ENCODE measurements around the gene RIN1. TPM values are rescaled to one million over a fixed set of nuclear protein-coding genes. Genes with fewer than 3 reads are reported as not detected.

The RIN1 gene
- total and polyA plus RNA-seq, 10 donors = 2.3 to 10.9 (median 7.6) TPM

GRCh38 chr11:66293352-66293751, 42.9 kb downstream of the RIN1 start:
- intact Hi-C loops (cut with DNase I; ENCODE audit: low total_unique reads) = no loop called here
- Histone ChIP-seq H3K4me3 (no peak overlapping the region), H3K4me1 (peaks cover 8 to 38% (median 27%) of the 10 kb centered on the region in 6 donors), H3K9me3 (no peaks in the 10 kb centered on the region), H3K36me3 (no peaks in the 10 kb centered on the region), H3K27ac (no peak overlapping the region), H3K27me3 (replicated peaks in 1 of 7) (peaks cover 0 to 73% (median 37%) of the 10 kb centered on the region in 7 donors)
- TF ChIP-seq CTCF (IDR thresholded peaks at IDR 0.05 in 8 of 11, conservative IDR thresholded peaks at IDR 0.05 in 3 of 11) (no peak), POLR2A (IDR thresholded peaks at IDR 0.05) (no peak), POLR2AphosphoS5 (IDR thresholded peaks at IDR 0.05) (no peak)
- 79 to 91% (median 82%) methylated on average over 3 to 4 of the region's 4 CpGs for WGBS, 5 donors
- no peak for DNase-seq

- DNase-seq = no peak
- intact Hi-C loops (cut with DNase I; ENCODE audit: low total_unique reads) = no loop called here
- TF ChIP-seq POLR2A (IDR thresholded peaks at IDR 0.05) (no peak), POLR2AphosphoS5 (IDR thresholded peaks at IDR 0.05) (no peak), CTCF (IDR thresholded peaks at IDR 0.05 in 8 of 11, conservative IDR thresholded peaks at IDR 0.05 in 3 of 11) (no peak)
- Histone ChIP-seq H3K9me3 (no peaks in the 10 kb centered on the region), H3K4me3 (peak overlapping the region in 1 of 8 donors; percentile 73), H3K4me1 (peaks cover 14 to 44% (median 33%) of the 10 kb centered on the region in 6 donors), H3K36me3 (no peaks in the 10 kb centered on the region), H3K27me3 (replicated peaks in 1 of 7) (peaks cover 0 to 73% (median 37%) of the 10 kb centered on the region in 7 donors), H3K27ac (no peak overlapping the region)
- WGBS, 5 donors = 40 to 64% (median 55%) methylated on average over 12 to 17 of the region's 17 CpGs
These were observed 43.5 kb downstream of the RIN1 start for GRCh38 chr11:66292543-66293332.

GRCh38 chr11:66291706-66292542, 44.3 kb downstream of the RIN1 start, which contains the start of gene TMEM151A:
Gene TMEM151A, plus strand, starts transcription at chr11:66291894. Its CDS starts 120 bp downstream, at chr11:66292014.
- TF ChIP-seq POLR2AphosphoS5 (IDR thresholded peaks at IDR 0.05) (no peak), CTCF (IDR thresholded peaks at IDR 0.05 in 8 of 11, conservative IDR thresholded peaks at IDR 0.05 in 3 of 11) (no peak), POLR2A (IDR thresholded peaks at IDR 0.05) (no peak)
- H3K4me1 ChIP-seq = peaks cover 18 to 52% (median 40%) of the 10 kb centered on the region in 6 donors
- no peak for DNase-seq
- H3K27ac ChIP-seq = no peak within 1 kb of the TSS
- intact Hi-C loops (cut with DNase I; ENCODE audit: low total_unique reads) = no loop called here
- H3K36me3 ChIP-seq = no peaks in the 10 kb centered on the region
- no peaks in the 10 kb centered on the region for H3K9me3 ChIP-seq
- H3K27me3 ChIP-seq (replicated peaks in 1 of 7) = peaks cover 0 to 68% (median 37%) of the 10 kb centered on the region in 7 donors
- H3K4me3 ChIP-seq = peak within 1 kb of the TSS; percentile 27 to 73 (median 44)
- 2 to 3% (median 3%) methylated on average over 46 to 95 of the region's 95 CpGs for WGBS, 5 donors
